Right lobe of liver (tissue), 6 donors: ENCODE measurements around the gene COL5A1. TPM values are rescaled to one million over a fixed set of nuclear protein-coding genes. Genes with fewer than 3 reads are reported as not detected.

ENCODE experiments used
- ATAC-seq, 4 donors: fragments of 200-7000 bp; cut with Tn5 transposase; one replicate each; pipeline ENCODE4 v1.9.1; 2020; ENCODE audit warnings: mild to moderate bottlenecking in 4 of 4, moderate library complexity in 4 of 4
- DNase-seq, 3 donors: peaks; one replicate each; pipeline ENCODE4 v3.0.0-alpha.2; 2020
- H3K27ac ChIP-seq, 3 donors: fragments of 200-600 bp; one replicate each; pipeline ENCODE4 v1.8.0; 2022
- H3K27me3 ChIP-seq, 2 donors: fragments of 200-600 bp; one replicate each; pipeline ENCODE4 v1.8.0; 2022
- H3K36me3 ChIP-seq, 4 donors: fragments of 200-600 bp; sonication (generic) in 1 of 4; one replicate each; pipeline versions ENCODE4 v1.5.1 to v1.8.0; 2017 to 2022; ENCODE audit warnings: control low read depth in 1 of 4
- H3K4me1 ChIP-seq, 4 donors: fragments of 200-600 bp; sonication (generic) in 1 of 4; one replicate each; pipeline versions ENCODE4 v1.5.1 to v1.8.0; 2017 to 2022; ENCODE audit warnings: control low read depth in 1 of 4
- H3K4me3 ChIP-seq, 3 donors: fragments of 200-600 bp; one replicate each; pipeline ENCODE4 v1.8.0; 2022
- H3K9me3 ChIP-seq, 4 donors: fragments of 200-600 bp; sonication (generic) in 1 of 4; one replicate each; pipeline versions ENCODE4 v1.5.1 to v1.8.0; 2017 to 2022; ENCODE audit warnings: control low read depth in 1 of 4
- POLR2A ChIP-seq: fragments of 450-650 bp; IDR thresholded peaks from one replicate; pipeline ENCODE4 v1.6.1; 2017; ENCODE audit warnings: antibody characterized with exemption, mild to moderate bottlenecking
- WGBS: methylation state at CpG from one replicate; pipeline ENCODE4 v1.1.6; 2018; ENCODE audit warnings: low coverage, low lambda C conversion rate; ENCODE audit not compliant: insufficient coverage; ENCODE audit errors: missing lambda C conversion rate; 5-methylcytosine and 5-hydroxymethylcytosine counted together
- intact Hi-C, 2 donors: fragments of 100-400 bp; cut with DNase I; formaldehyde crosslinking; loops; one replicate each; pipeline versions ENCODE4 v1.11.2 to v1.14.1; 2022
- total RNA-seq, 6 experiments: library from RNA; depleted of rRNA in 2 of 6; stranded (reverse); fragments of >200 nt in 2 of 6; fragmentation: NEBNext Ultra II Directional in 3 of 6; extraction: Animal tissue kit (Norgen Biotek cat#: 25700) in 3 of 6; gene quantifications; one replicate each; pipeline versions ENCODE4 v1.1.0 to v1.2.4, GENCODE V29; 2016 to 2023
- TF ChIP-seq, protein P1 (sequence below), 4 donors: fragments of 200-600 bp in 3 of 4; fragments of 450-650 bp in 1 of 4; IDR thresholded peaks; one replicate each; pipeline versions ENCODE4 v1.5.1 to v1.8.0; 2016 to 2022; ENCODE audit warnings: antibody characterized with exemption in 4 of 4, mild to moderate bottlenecking in 2 of 4
- donor health status: DM: no; HTN: yes; CAD: no.
- donor health status: DM: no; HTN: no; CAD: no.
- donor health status: DM: no; HTN: no; CAD: no.
- donor health status: DM: no; HTN: yes; CAD: no.
- donor health status: DM: no; HTN: yes; CAD: no.

Gene COL5A1
- total RNA-seq, 6 experiments from 2014 or later, result 1.5 to 17.0 (median 7.7) TPM

- no peaks in the 10 kb centered on the region for H3K27me3 ChIP-seq
- ATAC-seq (peak in 1 of 4 donors; percentile 39), DNase-seq (peak in 1 of 3 donors; percentile 22)
- 50% methylated on average over 4 of the region's 6 CpGs for WGBS
- no peak for TF ChIP-seq POLR2A
- TF ChIP-seq, protein P1, sequence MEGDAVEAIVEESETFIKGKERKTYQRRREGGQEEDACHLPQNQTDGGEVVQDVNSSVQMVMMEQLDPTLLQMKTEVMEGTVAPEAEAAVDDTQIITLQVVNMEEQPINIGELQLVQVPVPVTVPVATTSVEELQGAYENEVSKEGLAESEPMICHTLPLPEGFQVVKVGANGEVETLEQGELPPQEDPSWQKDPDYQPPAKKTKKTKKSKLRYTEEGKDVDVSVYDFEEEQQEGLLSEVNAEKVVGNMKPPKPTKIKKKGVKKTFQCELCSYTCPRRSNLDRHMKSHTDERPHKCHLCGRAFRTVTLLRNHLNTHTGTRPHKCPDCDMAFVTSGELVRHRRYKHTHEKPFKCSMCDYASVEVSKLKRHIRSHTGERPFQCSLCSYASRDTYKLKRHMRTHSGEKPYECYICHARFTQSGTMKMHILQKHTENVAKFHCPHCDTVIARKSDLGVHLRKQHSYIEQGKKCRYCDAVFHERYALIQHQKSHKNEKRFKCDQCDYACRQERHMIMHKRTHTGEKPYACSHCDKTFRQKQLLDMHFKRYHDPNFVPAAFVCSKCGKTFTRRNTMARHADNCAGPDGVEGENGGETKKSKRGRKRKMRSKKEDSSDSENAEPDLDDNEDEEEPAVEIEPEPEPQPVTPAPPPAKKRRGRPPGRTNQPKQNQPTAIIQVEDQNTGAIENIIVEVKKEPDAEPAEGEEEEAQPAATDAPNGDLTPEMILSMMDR (IDR thresholded peaks at IDR 0.05), result no peak
- H3K4me3 ChIP-seq, result no peak overlapping the region
- no peaks in the 10 kb centered on the region for H3K4me1 ChIP-seq
- H3K9me3 ChIP-seq, result no peaks in the 10 kb centered on the region
- no peaks in the 10 kb centered on the region for H3K36me3 ChIP-seq
- intact Hi-C loops, result no loop called here
- H3K27ac ChIP-seq, result no peak overlapping the region
Measured at GRCh38 chr9:134852906-134853654, 211.5 kb downstream of the COL5A1 start.

GRCh38 chr9:134853893-134854292, 212.3 kb downstream of the COL5A1 start:
- WGBS, result 77% methylated on average over 4 of the region's 6 CpGs

GRCh38 chr9:134854541-134854981, 213.0 kb downstream of the COL5A1 start:
- ATAC-seq (peak in 1 of 4 donors; percentile 21), DNase-seq (peak in 1 of 3 donors; percentile 35)
- no peaks in the 10 kb centered on the region for H3K4me1 ChIP-seq
- H3K9me3 ChIP-seq, result no peaks in the 10 kb centered on the region
- no peaks in the 10 kb centered on the region for H3K36me3 ChIP-seq
- intact Hi-C loops, result no loop called here
- no peak overlapping the region for H3K27ac ChIP-seq
- H3K4me3 ChIP-seq, result no peak overlapping the region
- TF ChIP-seq POLR2A, result no peak
- TF ChIP-seq, protein P1 (IDR thresholded peaks at IDR 0.05), result no peak
- WGBS, result no CpG with 5 or more reads among the region's 11 CpGs
- no peaks in the 10 kb centered on the region for H3K27me3 ChIP-seq

More at GRCh38 chr9:134853893-134854292, 212.3 kb downstream of the COL5A1 start:
- Histone ChIP-seq H3K27ac (no peak overlapping the region), H3K4me1 (no peaks in the 10 kb centered on the region), H3K4me3 (no peak overlapping the region), H3K36me3 (no peaks in the 10 kb centered on the region), H3K27me3 (no peaks in the 10 kb centered on the region), H3K9me3 (no peaks in the 10 kb centered on the region)
- intact Hi-C loops, result no loop called here
- DNase-seq (peak in 1 of 3 donors; percentile 20), ATAC-seq (no peak)
- TF ChIP-seq, protein P1 (IDR thresholded peaks at IDR 0.05), result no peak
- no peak for TF ChIP-seq POLR2A

DNA sequence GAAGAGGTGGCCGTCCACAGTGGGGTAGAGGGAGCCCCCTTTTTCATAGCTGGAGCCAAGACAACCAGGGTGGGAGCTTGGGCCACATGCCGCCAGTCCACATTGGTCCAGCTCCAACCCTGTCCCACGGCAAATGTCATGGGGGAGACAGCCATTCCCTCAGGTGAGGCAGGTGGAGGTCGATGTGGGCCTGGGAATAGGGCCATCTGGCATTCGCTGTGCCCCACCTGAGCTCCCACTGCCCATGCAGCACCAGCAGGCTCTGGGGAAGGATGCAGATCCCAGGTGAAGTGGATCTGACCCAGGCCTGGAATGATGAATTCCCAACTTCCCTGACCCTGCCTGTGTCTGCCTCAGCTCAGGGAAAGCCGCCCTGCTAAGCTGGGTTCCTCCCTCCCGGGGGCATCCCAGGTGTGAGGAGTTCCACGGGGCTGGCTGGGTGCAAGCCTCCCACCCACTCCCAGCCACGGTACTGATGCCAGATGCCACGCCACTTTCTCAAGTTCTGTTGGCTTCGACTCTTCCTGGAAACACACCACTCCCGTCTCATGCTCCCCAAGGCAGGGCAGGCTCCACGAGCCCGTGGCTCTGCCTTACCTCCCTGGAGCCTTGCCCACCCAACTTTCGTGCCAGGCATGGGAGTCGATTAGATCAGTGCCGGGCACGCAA, 213.8 kb downstream of the COL5A1 start:
- peak in 1 of 4 donors; percentile 20 for ATAC-seq
- intact Hi-C loops, result no loop called here
- TF ChIP-seq, protein P1 (IDR thresholded peaks at IDR 0.05), result no peak
- no peak for TF ChIP-seq POLR2A
- 42% methylated on average over 3 of the region's 18 CpGs for WGBS
- Histone ChIP-seq H3K4me3 (no peak overlapping the region), H3K27ac (no peak overlapping the region), H3K4me1 (no peaks in the 10 kb centered on the region), H3K36me3 (no peaks in the 10 kb centered on the region), H3K27me3 (no peaks in the 10 kb centered on the region), H3K9me3 (no peaks in the 10 kb centered on the region)
- DNase-seq, result peak in 1 of 3 donors; percentile 35
